Subcutaneous adipose tissue (tissue), 4 donors: ENCODE results near the gene ACVR1. TPM values are rescaled to one million over a fixed set of nuclear protein-coding genes. Genes with fewer than 3 reads are reported as not detected.

Experiments used
- CTCF ChIP-seq: fragments of 450-650 bp; IDR thresholded peaks from one replicate; pipeline ENCODE4 v1.5.1; 2016; ENCODE audit warnings: low read depth, mild to moderate bottlenecking, control low read depth, antibody characterized with exemption, moderate library complexity
- total RNA-seq, 4 donors: library from RNA; depleted of rRNA; stranded (reverse); fragments of >200 nt; gene quantifications; one replicate each; pipeline ENCODE4 v1.1.0, GENCODE V29; 2016

The ACVR1 gene
- total RNA-seq, 4 donors from 2014 or later = 34.7 to 49.6 (median 44.2) TPM

- TF ChIP-seq CTCF = no peak
Measured at GRCh38 chr2:157757500-157757899, 118.6 kb downstream of the ACVR1 start.

GRCh38 chr2:157751462-157752058 lies 124.6 kb downstream of the ACVR1 start:
- no peak for TF ChIP-seq CTCF

GRCh38 chr2:157749684-157750083 lies 126.4 kb downstream of the ACVR1 start:
- TF ChIP-seq CTCF = no peak

- TF ChIP-seq CTCF = no peak
Measured at GRCh38 chr2:157748371-157749142, 127.6 kb downstream of the ACVR1 start.

- TF ChIP-seq CTCF = no peak
Measured at GRCh38 chr2:157747695-157748370, 128.3 kb downstream of the ACVR1 start.

GRCh38 chr2:157747280-157747679 lies 128.8 kb downstream of the ACVR1 start:
- no peak for TF ChIP-seq CTCF

- TF ChIP-seq CTCF = no peak
Measured at GRCh38 chr2:157746234-157746950, 129.7 kb downstream of the ACVR1 start.
